RKO (cell line): Measurements from ENCODE around the gene USP16.
A peak's percentile ranks its signal among the peaks of the same experiment; 100 is the strongest.
"Not testable (repeated sequence)": the region's sequence is repeated elsewhere in the genome, so short reads cannot be mapped to it uniquely, and the experiment has no call there.

Source experiments
- DNase-seq: peaks from one replicate; pipeline ENCODE4 v3.0.0-alpha.2; 2016; ENCODE audit warnings: low spot score

The USP16 gene

GRCh38 chr21:29024474-29025327, at the start of gene USP16:
USP16 (plus strand) TSS chr21:29024668; CDS start chr21:29027914, 3,246 bp downstream.
- peak; percentile 96 for DNase-seq

GRCh38 chr21:28975397-28975796, 49.1 kb upstream of the USP16 start:
- DNase-seq: no peak

GRCh38 chr21:28979092-28979491, 45.4 kb upstream of the USP16 start:
- DNase-seq: no peak

- no peak for DNase-seq
Observed at GRCh38 chr21:28982637-28983036, 41.8 kb upstream of the USP16 start.

GRCh38 chr21:28986677-28987076, 37.8 kb upstream of the USP16 start:
- no peak for DNase-seq

GRCh38 chr21:28988146-28988545, 36.3 kb upstream of the USP16 start:
- DNase-seq: not testable (repeated sequence)

GRCh38 chr21:28991861-28992525, 32.5 kb upstream of the USP16 start:
- peak; percentile 46 for DNase-seq

- peak; percentile 99 for DNase-seq
Observed at GRCh38 chr21:28992526-28993292, 31.8 kb upstream of the USP16 start, which contains the start of gene LTN1. LTN1 (minus strand) TSS chr21:28992877; CDS start chr21:28992805, 72 bp downstream.

- peak; percentile 14 for DNase-seq
Observed at GRCh38 chr21:28993293-28993629, 31.2 kb upstream of the USP16 start.

- DNase-seq: peak; percentile 98
Observed at GRCh38 chr21:29002442-29003144, 21.9 kb upstream of the USP16 start.

- no peak for DNase-seq
Observed at GRCh38 chr21:29005696-29006095, 18.8 kb upstream of the USP16 start.

- no peak for DNase-seq
Observed at GRCh38 chr21:29007135-29007534, 17.3 kb upstream of the USP16 start.

GRCh38 chr21:29007810-29008209, 16.7 kb upstream of the USP16 start:
- DNase-seq: no peak

GRCh38 chr21:29008367-29008766, 16.1 kb upstream of the USP16 start:
- no peak for DNase-seq

- DNase-seq: not testable (repeated sequence)
Observed at GRCh38 chr21:29011236-29011635, 13.2 kb upstream of the USP16 start.

GRCh38 chr21:29017639-29018237, 6.7 kb upstream of the USP16 start:
- DNase-seq: no peak

GRCh38 chr21:29018540-29018939, 5.9 kb upstream of the USP16 start:
- DNase-seq: peak; percentile 39

GRCh38 chr21:29022166-29022565, 2.3 kb upstream of the USP16 start:
- DNase-seq: peak; percentile 80

GRCh38 chr21:29025328-29025713, 853 bp downstream of the USP16 start:
- DNase-seq: peak; percentile 76

GRCh38 chr21:29029524-29029923, 5.1 kb downstream of the USP16 start:
- DNase-seq: no peak

GRCh38 chr21:29030909-29031308, 6.4 kb downstream of the USP16 start:
- DNase-seq: no peak

GRCh38 chr21:29033301-29033700, 8.8 kb downstream of the USP16 start:
- no peak for DNase-seq
